HEK293 (cell line): ENCODE measurements around the gene CDH8.

Source experiments
- ATF2 ChIP-seq: fragments of 450-650 bp; formaldehyde crosslinking; IDR thresholded peaks from 2 replicates; pipeline ENCODE4 v1.5.1; 2016; ENCODE audit warnings: missing biosample characterization, missing genetic modification characterization, low read depth
- CTCF ChIP-seq: fragments of 450-650 bp; formaldehyde crosslinking; IDR thresholded peaks from 2 replicates; pipeline ENCODE4 v1.5.1; 2016; ENCODE audit warnings: missing biosample characterization, missing genetic modification characterization
- YY1 ChIP-seq: fragments of 450-650 bp; formaldehyde crosslinking; IDR thresholded peaks from 2 replicates; pipeline ENCODE4 v1.5.1; 2018; ENCODE audit warnings: missing biosample characterization, missing genetic modification characterization
- ZBTB8A ChIP-seq: fragments of 450-650 bp; formaldehyde crosslinking; IDR thresholded peaks from 2 replicates; pipeline ENCODE4 v1.5.1; 2016; ENCODE audit warnings: missing biosample characterization, missing genetic modification characterization
- ZNF121 ChIP-seq: fragments of 450-650 bp; formaldehyde crosslinking; IDR thresholded peaks from 2 replicates; pipeline ENCODE4 v1.5.1; 2016; ENCODE audit warnings: missing biosample characterization, missing genetic modification characterization
- ZNF211 ChIP-seq: fragments of 450-650 bp; formaldehyde crosslinking; IDR thresholded peaks from 2 replicates; pipeline ENCODE4 v1.5.1; 2016; ENCODE audit warnings: low read depth, missing biosample characterization, missing genetic modification characterization
- ZNF23 ChIP-seq: fragments of 450-650 bp; formaldehyde crosslinking; IDR thresholded peaks from 2 replicates; pipeline ENCODE4 v1.5.1; 2016; ENCODE audit warnings: missing biosample characterization, missing genetic modification characterization, borderline replicate concordance
- ZNF335 ChIP-seq: fragments of 450-650 bp; formaldehyde crosslinking; conservative IDR thresholded peaks from 2 replicates; pipeline ENCODE4 v1.5.1; 2016; ENCODE audit warnings: missing biosample characterization, missing genetic modification characterization
- ZNF350 ChIP-seq: fragments of 450-650 bp; formaldehyde crosslinking; IDR thresholded peaks from 2 replicates; pipeline ENCODE4 v1.5.0; 2017; ENCODE audit warnings: missing biosample characterization, mild to moderate bottlenecking, missing genetic modification characterization
- ZNF404 ChIP-seq: fragments of 450-650 bp; formaldehyde crosslinking; IDR thresholded peaks from 2 replicates; pipeline ENCODE4 v1.5.1; 2017; ENCODE audit warnings: missing biosample characterization, missing genetic modification characterization
- ZNF580 ChIP-seq: fragments of 450-650 bp; formaldehyde crosslinking; IDR thresholded peaks from 2 replicates; pipeline ENCODE4 v1.5.1; 2016; ENCODE audit warnings: missing biosample characterization, missing genetic modification characterization
- TF ChIP-seq, protein P1 (sequence below): fragments of 450-650 bp; formaldehyde crosslinking; IDR thresholded peaks from 2 replicates; pipeline ENCODE4 v1.5.1; 2016; ENCODE audit warnings: missing biosample characterization, missing genetic modification characterization

- TF ChIP-seq ZNF404 (tag by site-specific recombination) (no peak), CTCF (tag by site-specific recombination) (no peak), ZNF121 (no peak), ATF2 (tag by site-specific recombination) (no peak), ZNF350 (tag by site-specific recombination) (no peak), YY1 (no peak), ZNF23 (tag by site-specific recombination) (no peak), ZNF211 (tag by site-specific recombination) (no peak), ZNF580 (tag by site-specific recombination) (no peak), ZBTB8A (tag by site-specific recombination) (no peak), ZNF335 (tag by site-specific recombination) (no peak)
- TF ChIP-seq, protein P1, sequence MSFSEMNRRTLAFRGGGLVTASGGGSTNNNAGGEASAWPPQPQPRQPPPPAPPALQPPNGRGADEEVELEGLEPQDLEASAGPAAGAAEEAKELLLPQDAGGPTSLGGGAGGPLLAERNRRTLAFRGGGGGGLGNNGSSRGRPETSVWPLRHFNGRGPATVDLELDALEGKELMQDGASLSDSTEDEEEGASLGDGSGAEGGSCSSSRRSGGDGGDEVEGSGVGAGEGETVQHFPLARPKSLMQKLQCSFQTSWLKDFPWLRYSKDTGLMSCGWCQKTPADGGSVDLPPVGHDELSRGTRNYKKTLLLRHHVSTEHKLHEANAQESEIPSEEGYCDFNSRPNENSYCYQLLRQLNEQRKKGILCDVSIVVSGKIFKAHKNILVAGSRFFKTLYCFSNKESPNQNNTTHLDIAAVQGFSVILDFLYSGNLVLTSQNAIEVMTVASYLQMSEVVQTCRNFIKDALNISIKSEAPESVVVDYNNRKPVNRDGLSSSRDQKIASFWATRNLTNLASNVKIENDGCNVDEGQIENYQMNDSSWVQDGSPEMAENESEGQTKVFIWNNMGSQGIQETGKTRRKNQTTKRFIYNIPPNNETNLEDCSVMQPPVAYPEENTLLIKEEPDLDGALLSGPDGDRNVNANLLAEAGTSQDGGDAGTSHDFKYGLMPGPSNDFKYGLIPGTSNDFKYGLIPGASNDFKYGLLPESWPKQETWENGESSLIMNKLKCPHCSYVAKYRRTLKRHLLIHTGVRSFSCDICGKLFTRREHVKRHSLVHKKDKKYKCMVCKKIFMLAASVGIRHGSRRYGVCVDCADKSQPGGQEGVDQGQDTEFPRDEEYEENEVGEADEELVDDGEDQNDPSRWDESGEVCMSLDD = no peak
These were observed 41.8 kb upstream of the CDH8 start for GRCh38 chr16:62077998-62078397.
